Fibroblast of villous mesenchyme (primary cell): ENCODE measurements around the gene SLC12A8. TPM values are rescaled to one million over a fixed set of nuclear protein-coding genes. Genes with fewer than 3 reads are reported as not detected.

Experiments
- DNase-seq: peaks from one replicate; pipeline ENCODE4 v3.0.0-alpha.2; 2010; ENCODE audit warnings: low read depth
- H3K4me3 ChIP-seq: 2 replicates; pipeline ENCODE4 v1.5.1; 2011; ENCODE audit warnings: low read depth, mild to moderate bottlenecking, low read length
- total RNA-seq: library from RNA; depleted of rRNA; stranded (reverse); fragments of >200 nt; gene quantifications from 2 replicates; pipeline ENCODE4 v1.2.3, GENCODE V29; 2012
- TF ChIP-seq, protein P1 (sequence below): IDR thresholded peaks from 2 replicates; pipeline ENCODE4 v1.5.1; 2012; ENCODE audit warnings: low read depth, mild to moderate bottlenecking, low read length; ENCODE audit not compliant: insufficient read depth

The SLC12A8 gene
- total RNA-seq, 1 donor = 37.6 TPM

DNA sequence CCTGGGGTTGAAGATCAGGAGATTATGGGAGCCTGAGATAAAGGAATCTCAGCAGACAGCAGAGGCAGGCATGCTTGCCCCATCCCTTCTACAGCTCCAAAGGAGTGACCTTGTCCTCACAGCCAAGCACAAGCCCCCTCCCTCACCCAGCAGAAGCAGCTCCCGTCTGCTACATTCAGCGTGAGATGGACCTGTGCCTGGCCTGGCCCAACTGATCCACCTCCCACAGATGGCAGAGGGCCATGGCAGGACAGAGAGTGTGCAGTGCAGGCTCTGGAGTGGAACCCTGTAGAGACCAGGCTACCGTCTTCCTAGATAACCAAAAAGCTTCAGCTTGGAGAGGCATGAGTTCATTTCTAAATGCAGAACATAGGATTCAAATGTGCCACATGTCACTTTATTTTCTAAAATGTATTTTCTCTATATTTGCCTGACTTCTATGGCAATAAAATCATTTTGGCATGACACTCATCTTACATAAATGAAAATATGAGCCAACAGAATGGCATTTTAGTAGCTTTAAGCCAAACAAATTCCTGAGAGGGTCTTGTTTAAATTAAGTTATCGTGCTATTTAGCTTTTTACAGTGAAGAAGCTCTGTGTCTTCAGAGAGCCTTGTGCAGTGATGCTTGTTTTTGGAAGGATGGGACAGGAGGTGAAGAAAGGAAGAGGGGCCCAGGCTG lies 43.7 kb downstream of the SLC12A8 start:
- no peak for DNase-seq
- H3K4me3 ChIP-seq = no peak overlapping the region
- TF ChIP-seq, protein P1, sequence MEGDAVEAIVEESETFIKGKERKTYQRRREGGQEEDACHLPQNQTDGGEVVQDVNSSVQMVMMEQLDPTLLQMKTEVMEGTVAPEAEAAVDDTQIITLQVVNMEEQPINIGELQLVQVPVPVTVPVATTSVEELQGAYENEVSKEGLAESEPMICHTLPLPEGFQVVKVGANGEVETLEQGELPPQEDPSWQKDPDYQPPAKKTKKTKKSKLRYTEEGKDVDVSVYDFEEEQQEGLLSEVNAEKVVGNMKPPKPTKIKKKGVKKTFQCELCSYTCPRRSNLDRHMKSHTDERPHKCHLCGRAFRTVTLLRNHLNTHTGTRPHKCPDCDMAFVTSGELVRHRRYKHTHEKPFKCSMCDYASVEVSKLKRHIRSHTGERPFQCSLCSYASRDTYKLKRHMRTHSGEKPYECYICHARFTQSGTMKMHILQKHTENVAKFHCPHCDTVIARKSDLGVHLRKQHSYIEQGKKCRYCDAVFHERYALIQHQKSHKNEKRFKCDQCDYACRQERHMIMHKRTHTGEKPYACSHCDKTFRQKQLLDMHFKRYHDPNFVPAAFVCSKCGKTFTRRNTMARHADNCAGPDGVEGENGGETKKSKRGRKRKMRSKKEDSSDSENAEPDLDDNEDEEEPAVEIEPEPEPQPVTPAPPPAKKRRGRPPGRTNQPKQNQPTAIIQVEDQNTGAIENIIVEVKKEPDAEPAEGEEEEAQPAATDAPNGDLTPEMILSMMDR = no peak

DNA sequence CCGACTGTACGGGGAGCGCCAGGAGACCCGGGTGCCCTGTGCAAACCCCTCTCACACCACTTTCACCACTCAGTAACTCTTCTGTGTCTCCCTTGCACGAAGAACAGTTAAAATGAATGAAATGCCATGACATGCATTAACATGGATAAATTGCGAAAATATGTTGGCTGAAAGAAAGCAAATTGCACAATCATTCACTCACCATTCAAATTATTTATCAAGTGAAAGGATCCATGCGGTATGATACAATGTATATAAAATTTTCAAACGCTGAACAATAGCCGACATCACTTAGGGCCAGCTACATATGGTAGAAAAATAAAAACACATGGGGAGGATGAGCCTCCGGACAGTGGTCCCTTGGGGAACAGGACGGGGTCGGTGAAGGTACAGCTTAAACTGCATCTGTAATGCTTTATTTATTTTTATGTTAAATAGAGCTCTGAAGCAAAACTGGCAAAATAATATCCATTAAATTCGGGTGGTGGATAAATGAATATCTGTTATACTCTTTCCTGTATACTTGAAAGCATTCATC lies 45.9 kb downstream of the SLC12A8 start:
- TF ChIP-seq, protein P1 = no peak
- H3K4me3 ChIP-seq = no peak overlapping the region
- no peak for DNase-seq

DNA sequence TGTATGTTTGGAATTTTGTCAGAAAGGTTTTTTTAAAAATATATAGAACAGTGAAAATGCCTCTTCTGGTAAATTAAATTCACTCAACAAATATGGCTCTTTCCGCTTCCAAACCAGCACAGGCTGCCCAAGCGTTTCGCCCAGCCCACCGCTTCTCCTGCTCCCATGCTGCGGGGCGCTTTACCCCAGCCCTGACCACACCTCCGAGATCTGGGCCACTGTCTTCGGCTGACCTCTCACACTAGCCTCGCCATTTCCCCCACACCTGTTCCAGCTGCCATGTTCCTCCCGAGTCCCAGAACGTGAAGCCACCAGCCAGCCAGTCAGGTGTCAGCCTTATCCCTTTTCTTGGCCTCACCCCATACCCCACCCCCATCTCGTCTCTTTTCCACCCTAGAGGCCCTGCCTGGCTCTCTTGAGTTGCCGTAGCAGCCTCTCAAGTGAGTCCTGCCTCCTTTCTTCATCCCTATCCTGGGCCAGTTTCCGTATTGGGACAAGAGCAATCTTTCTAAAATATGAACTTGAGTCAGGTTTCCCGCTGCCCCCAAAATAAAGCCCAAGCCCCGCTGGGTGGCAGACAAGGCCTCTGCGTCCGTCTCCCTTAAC lies 46.5 kb downstream of the SLC12A8 start:
- H3K4me3 ChIP-seq = no peak overlapping the region
- TF ChIP-seq, protein P1 = no peak
- DNase-seq = no peak

DNA sequence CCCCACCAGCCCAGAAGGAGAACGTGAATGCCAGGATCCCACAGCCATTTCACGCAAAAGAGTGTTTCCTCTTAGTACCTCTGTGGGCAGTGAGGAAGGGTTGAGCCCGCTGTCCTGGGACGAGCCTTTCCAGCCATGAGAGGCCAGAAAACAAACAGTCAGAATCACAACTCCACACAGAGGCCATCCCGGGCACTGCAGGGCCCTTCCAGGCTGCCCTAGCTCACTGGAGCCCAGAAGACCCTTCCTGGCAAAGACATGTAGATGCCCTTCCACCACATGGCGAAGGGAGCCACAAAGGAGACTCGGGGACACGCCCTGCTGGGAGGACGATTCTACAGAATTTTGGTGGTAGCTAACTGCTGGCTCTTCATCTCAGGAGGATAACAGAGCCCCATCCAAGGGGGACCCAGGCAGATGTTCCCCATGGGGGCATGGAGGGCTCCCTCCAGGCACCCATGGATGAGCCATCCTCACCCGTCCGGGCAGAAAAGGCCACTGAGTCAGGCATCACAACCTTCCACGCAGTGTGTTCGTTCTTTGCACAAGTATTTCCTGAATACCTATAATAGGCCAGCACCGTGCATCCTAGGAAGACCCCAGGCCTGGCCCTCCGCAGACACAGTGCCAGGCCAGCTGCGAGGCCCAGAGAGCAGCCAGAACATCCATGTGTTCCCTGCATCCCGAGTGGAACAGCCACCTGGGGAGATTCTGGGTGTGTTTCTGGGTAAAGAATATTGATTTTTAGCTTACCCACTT lies 47.2 kb downstream of the SLC12A8 start:
- peak; percentile 70 for DNase-seq
- H3K4me3 ChIP-seq = no peak overlapping the region
- TF ChIP-seq, protein P1 = peak; percentile 92

DNA sequence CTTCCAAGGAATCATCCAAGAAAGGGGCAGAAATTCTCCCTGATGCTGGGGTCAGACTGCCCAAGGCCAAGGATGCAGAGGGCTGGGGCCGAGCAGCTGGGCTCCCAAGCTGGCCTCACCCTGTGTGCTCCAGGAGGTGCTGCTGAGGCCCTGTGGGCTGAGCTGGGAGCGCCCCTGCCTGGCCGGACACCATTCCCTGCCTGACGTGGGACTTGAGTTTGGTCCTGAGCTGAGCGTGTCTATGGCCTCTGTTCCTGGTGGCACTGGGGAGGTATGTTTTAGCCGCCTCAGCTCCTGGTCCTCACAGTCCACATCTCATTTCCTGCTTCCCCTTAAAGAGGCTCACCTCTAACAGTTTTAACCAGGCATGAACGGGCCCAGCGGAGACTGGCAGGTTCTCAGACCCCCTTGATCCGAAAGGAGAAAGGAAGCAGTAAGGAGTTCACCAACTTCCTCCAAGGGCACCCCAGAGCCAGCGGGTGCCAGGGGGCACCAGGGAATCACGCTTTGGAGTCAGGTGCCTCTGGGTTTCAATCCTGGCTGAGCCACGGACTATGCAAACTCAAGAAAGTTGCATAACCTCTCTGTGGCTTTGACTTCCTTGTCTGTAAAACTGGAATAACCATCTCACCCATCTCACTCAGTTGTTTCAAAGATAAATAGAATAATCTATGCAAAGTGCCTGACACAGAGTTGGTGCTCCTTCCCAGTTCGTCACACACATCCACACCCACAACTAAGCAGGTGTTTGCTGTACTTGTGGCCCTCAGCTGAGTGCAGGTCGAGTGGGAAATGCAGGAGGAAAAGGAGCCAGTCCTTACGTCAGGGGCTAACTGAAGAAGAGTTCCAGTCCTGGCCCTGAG lies 48.6 kb downstream of the SLC12A8 start:
- peak; percentile 79 for DNase-seq
- TF ChIP-seq, protein P1 = peak; percentile 78

DNA sequence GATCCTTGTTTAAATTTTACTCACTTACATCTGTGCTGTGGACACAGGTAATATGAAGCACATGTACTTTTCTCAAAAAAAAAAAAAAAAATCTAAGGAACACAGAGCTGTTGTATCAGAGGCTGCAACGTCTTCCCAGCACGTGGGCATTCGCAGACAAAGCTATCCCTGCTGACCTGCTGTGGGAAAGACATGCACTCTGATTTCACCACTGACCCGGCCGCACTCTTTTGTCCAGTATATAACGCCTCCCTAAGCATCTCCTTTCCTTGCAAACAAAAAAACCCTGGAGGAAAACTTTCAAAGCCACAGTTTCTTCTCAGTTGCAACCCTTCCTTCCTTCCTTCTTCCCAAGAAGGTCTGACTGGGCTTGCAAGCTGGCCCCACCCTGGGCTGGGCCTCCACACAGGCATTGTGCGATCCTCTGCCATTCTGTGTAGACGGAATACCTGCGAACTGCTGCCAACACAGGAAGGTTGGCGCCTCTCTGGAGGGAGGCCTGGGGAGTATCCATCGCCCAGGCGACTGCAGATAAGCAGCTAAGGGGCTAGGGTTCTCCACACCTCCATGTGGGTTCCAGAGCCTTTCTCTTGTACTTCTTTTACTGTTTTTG lies 50.8 kb downstream of the SLC12A8 start:
- DNase-seq = no peak
- TF ChIP-seq, protein P1 = no peak
- H3K4me3 ChIP-seq = no peak overlapping the region

More for the DNA sequence above, 48.6 kb downstream of the SLC12A8 start:
- no peak overlapping the region for H3K4me3 ChIP-seq
